CD4-positive, alpha-beta T cell treated with Interleukin-6 for 4 hours (primary cell): ENCODE measurements around the gene TMEM63A.
A peak's percentile ranks its signal among the peaks of the same experiment; 100 is the strongest.
"Not testable (repeated sequence)": the region's sequence is repeated elsewhere in the genome, so short reads cannot be mapped to it uniquely, and the experiment has no call there.

Experiments
- DNase-seq: peaks from one replicate; pipeline ENCODE4 v3.0.0-alpha.2; 2020; ENCODE audit warnings: mixed read lengths

Gene TMEM63A

DNA sequence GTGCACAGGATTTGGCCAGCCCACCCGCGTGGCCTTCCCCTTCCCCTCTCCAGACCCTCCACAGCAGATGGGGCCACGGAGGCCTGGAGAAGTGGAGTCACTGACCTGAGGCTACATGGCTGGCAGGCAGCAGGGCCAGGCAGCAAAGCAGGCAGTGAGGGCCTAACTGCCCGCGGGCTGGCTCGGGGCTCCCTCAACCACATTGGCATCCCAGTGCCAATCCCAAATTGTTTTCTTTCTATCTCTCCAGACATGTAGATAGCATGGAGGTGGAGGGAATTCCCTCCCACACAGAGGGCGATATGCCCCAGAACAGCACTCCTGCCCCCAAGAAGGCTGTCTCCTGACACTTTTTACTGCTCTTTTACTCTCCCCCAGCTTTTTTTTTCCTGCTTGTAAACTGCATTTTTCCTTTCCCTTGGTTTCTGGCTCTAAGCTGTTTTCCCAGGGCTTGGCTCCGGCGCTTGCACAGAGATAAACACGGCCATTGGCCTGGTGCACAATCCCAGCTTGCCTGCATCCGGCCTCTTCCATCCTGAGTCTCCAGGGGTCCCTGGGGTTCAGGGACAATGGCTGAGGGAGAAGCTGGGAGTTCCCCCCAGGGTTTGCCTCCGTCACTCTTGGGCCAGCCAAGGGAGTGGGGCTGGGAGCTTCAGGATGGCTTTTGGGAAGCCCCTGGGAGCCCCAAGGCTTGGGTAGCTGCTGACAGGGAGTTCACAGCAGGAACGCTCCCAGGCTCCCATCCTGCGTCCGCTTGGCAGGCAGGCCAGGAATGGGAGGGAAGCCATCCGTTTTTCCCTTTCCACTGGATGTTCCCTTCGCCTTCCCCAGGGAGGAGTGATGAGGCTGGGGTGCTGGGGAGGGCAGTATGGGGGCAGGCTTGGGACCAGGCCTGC is 65.3 kb downstream of the TMEM63A start:
- DNase-seq, result no peak

- DNase-seq, result no peak
These were observed 66.5 kb downstream of the TMEM63A start for GRCh38 chr1:225815526-225816178.

DNA sequence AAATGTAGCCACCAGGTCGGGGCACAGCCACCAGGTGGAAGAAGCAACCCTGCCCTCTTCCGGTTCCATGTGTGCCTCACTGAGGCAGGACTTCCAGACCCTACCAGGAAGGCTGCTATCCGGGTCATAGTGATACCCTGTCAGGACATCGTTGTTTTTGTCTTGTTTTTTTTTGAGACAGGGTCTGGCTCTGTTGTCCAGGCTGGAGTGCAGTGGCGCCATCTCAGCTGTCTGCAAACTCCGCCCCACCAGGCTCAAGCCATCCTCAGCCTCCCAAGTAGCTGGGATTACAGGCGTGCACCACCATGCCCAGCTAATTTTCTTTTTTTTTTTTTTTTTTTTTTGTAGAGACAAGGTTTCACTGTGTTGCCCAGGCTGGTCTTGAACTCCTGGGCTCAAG is 67.1 kb downstream of the TMEM63A start:
- DNase-seq, result not testable (repeated sequence)

DNA sequence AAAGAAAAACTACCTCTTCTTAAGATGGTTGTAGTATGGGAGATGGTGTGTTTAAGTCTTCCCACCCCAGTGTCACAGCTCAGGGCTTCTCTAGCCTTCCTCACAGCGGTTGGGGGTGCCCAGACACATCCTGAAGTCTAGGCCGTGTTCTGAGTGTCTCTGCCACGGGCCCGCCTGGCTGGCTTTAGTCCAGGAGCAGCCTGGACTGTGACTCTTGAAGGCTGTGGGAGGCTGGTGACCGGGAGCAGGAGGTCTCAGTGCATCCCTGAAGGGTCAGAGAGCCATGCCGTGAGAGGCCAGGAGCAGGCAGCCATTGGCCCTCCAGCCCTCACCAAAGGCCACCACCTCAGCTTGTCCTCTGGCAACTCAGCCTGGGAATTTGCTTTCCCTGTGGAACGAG is 67.8 kb downstream of the TMEM63A start:
- no peak for DNase-seq

DNA sequence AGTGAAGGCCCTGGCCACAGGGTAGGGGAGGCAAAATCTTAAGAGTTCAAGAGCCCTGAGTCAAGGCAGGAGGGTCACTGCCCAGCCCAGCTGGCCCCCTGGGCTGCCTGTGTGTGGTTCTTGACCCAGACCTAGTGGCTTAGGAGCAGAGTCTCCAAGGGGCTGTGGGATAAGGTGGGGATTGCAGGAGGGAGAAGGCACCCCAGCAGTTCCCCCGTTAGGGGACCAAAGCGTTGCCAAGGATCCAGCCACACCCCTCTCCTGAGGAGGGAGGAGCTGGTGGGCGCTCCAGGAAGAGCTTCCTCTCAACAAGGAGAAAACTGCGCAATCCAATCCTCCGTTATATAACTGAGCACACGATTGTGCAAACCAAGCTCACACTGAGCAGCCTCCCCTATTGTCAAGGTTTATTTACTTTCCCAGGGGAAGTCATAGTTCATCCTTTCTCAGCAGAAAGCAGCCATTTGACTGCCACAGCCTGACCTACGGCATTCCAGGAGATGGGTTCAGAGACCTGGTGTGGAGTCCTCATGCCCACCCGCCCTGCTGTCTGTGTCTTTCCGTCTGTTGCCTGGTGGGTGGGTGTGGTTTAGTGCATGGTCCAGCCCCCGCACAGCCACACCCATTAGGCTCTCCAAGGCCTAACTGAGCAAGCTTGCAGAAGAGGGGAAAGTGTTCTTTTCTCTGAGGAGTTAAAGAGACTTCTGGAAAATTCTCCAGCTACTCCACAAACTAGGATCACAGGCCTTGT is 68.8 kb downstream of the TMEM63A start:
- no peak for DNase-seq

DNA sequence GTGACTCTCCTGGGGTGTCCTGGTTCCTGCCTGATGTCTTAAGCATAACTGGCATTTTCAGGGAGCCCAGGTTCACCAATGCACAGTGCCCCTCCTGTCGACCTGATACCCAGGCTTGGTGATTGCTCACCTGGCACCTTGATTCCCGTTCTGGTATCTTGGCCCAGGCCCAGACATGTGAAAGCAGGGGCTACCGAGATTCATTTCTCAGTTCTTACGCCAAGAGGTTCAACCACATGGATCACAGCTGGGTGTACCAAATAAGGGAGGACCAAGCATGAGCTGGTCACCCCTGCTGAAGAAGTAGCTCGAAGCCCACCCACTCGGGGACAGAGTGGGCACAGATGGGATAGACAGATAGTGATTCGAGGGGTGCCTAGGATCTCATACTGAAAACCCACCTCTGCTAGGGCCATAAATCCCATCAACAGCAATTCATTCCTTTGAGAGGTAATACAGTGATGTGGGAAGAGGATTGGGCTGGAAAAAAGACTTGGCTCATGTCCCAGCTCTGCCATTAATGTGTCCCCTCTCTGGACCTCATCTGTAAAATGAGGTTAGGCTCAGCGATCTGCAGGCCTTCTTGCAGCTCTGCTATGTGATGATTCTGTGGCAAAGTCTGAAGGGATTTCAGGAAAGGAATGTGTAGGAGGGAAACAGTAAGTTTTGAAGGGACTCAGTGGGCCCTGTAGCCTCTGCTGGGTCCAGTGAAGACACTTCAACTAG is 69.5 kb downstream of the TMEM63A start:
- no peak for DNase-seq

DNA sequence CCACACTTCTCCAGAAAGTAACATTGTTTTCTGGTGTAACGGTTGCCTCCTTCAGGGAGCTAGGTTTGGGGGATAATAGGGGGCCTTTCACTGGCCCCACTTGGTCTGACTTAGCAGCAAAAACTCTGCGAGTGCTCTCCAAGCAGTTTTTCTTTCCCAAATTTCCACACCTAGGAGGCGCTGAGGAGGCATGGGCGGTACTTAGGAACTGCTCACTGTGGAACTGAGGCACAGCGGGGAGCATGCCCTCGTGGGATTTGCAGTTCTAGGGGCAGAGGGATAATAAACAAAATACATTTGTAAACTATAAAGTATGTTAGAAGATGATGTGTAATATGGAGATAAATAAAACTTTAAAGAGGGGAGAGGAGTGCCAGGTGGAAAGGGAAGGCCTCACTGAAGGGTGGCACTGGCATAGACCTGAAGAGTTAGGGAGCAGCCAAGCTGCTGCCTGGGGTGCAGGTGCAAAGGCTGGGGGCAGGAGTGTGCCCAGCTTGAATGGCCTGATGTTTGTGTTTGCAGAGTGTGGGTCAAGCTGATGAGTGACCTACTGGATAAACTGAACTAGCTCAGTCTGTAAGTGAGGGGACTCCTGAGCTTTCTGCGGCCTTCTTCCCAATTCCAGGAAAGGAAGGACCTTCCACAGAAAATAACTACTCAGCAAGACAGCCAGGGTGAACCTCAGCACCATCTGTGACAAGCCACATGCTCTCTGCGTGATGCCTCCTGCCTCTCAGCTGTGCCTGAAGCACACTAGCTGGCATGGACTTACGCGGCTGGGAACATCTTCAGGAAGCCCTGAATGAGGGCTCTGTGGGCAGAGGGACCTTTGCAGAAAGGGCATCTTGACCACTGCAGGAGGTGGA is 70.3 kb downstream of the TMEM63A start:
- no peak for DNase-seq

DNA sequence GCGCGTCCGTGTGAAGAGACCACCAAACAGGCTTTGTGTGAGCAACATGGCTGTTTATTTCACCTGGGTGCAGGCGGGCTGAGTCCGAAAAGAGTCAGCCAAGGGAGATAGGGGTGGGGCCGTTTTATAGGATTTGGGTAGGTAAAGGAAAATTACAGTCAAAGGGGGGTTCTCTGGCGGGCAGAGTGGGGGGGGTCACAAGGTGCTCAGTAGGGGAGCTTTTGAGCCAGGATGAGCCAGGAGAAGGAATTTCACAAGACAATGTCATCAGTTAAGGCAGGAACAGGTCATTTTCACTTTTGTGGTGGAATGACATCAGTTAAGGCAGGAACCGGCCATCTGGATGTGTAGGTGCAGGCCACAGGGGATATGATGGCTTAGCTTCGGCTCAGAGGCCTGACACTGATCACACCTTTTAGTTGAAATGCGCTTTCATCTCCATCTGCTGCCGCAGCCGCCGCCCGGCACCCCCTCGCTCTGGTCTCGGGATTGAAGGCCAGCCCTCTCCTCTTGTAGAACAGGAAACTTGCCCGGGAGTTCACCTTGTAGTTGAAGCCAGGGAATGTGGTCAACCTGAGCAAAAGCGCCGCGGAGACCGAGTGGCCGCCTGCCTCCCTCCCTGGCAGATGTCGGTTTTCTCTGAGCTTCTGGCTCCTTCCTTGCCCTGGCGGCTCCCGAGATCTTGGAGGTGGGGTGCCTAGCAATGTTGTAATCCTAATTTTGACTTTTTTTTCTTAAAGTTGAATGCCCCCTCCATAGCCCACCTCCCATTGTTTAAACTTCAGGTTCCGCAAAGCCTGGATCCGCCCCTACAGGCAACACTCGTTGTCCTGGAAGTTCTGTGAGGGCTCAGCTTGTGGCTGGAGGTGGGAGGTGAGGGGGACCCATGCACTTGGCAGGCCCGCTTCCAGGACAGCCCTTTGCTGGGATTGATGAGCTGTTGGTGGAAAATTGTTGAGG is 71.3 kb downstream of the TMEM63A start:
- DNase-seq, result not testable (repeated sequence)

DNA sequence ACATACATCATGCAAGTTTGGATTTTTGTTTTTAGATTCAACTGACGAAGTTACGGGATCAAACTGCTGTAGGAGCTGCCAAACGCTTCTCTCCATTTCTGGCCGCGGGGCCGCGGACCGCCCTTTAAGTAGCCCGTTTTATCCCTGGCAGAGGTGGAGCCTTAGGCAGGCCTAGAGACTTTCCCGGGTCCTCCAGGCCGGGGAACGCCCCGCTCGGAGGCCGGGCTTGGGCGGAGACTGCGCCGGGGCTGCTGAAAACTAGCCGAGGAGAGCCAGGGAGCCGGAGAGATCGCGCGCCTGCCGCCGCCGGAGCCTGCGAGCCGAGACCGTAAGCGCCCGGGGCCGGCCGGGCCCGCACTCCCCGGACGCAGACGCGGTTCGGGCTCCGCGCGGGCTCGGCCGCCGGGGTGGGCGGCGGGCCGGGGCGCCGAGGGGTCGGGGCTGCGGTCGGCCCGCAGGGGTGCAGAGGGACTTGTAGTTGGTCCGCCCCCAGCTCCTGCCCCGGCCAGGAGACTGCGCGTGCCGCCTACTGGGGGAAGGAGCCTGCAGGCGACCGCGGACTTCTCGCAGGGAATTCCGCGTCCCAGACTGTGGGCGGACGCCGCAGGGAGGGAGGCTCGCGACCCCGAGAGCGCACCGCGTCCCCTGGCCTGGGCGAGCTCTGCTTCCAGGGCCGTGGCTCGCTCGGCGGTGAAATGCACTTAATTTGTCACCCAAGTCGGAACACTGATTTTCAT is 72.2 kb downstream of the TMEM63A start, which contains the start of gene EPHX1:
Gene EPHX1, plus strand, starts transcription at position 283 of the 737 bp plus-strand sequence. CDS start 18,606 bp downstream, outside the sequence.
- DNase-seq, result peak; percentile 77

DNA sequence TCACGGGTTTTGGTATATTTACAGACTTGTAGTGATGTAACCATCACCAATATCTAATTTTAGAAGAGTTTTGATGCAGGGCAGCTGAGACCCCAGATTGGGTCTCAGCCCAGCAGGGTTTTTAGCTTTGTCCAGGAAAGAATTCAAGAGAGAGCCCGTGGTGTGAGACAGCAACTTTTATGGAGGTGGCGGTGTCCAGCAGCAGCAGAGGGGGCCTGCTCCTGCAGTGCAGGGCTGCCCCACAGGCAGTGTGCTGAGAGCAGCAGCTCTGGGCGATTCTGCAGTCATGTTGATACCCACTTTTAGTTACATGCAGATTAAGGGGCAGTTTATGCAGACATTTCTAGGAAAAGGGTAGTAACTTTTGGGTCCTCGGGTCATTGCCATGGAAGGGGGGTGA is 74.0 kb downstream of the TMEM63A start:
- no peak for DNase-seq

DNA sequence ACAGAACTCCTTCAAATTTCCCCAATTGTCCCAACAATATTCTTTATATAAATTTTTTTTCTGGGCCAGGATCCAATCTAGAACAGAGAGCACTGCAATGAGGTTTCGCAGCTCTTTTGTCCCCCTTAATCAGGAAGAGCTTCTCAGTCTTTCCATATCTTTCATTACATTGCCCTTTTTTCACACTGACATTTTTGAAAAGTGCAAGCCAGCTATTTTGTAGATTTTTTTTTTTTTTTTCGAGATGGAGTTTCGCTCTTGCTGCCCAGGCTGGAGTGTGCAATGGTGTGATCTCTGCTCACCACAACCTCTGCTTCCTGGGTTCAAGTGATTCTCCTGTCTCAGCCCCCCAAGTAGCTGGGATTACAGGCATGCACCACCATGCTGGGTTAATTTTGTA is 75.4 kb downstream of the TMEM63A start:
- not testable (repeated sequence) for DNase-seq

DNA sequence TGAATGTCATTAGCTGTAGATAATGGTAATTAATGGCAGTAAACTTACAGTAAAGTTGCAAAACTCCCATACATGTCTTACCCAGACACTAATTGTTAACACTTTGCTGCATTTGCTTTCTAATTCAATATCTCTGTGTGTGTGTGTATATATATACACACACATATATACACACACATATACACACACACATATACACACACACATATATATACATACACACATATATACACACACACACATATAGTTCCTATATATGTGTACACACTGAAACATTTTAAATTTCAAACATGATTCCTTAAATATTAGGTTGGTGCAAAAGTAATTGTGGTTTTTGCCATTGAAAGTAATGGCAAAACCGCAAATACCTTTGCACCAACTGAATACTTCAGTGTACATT is 75.9 kb downstream of the TMEM63A start:
- DNase-seq, result no peak

DNA sequence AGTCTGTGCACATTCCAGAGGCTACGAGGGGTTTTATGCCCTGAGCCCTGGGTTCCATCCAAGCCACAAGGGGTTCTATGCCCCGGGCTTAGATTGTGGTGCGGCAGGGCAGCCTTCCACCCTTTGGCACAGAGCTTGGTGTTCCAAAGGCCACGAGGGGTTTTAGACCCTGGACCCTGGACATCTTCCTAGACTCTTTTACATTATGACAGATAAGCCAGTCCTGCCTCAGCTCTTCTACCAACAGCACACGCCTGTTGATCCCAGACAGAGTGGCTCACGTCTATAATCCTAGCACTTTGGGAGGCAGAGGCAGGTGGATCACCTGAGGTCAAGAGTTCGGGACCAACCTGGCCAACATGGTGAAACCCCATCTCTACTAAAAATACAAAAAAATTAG is 81.0 kb downstream of the TMEM63A start:
- DNase-seq, result not testable (repeated sequence)

DNA sequence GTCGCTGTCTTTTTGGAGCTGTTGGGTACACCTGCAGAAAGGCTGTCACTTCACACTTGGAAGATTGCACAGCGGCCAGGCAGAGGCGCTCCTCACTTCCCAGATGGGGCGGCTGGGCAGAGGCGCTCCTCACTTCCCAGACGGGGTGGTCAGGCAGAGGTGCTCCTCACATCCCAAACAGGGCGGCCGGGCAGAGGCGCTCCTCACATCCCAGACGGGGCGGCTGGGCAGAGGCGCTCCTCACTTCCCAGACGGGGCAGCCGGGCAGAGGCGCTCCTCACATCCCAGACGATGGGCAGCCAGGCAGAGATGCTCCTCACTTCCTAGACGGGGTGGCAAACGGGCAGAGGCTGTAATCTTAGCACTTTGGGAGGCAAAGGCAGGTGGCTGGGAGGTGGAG is 86.1 kb downstream of the TMEM63A start:
- DNase-seq, result not testable (repeated sequence)
